ENCODE measurements around the gene SCNM1.
A peak's percentile ranks its signal among the peaks of the same experiment; 100 is the strongest.

The SCNM1 gene

DNA sequence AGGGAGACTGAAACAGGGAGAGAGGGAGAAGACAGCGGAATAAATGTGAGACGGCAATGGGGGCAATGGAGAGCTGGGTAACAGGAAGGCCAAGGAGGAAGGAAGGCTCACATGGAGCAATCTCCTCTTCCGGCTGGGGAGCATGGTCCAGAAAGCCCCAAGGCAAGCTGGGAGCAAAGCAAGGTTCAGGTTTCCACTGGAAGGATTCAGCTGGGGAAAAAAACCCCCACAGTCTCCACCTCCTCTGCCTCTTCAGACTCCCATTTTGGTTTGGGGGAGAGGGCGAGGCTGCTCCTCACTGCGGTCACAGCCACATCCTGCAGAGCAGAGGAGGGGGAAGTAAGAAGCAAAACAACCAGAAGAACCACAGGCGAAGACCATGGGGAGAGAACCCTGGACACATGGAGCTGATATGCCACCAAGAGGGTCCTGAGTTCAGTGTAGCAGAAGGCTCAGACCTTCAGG is 8.8 kb upstream of the SCNM1 start:
- DNase-seq (ENCODE audit: low read depth, low spot score), result no peak
- POLR2A ChIA-PET, result no interaction called here
- no peak overlapping the region for H3K4me3 ChIP-seq (ENCODE audit: low read depth, low read length)
- TF ChIP-seq, protein P1, sequence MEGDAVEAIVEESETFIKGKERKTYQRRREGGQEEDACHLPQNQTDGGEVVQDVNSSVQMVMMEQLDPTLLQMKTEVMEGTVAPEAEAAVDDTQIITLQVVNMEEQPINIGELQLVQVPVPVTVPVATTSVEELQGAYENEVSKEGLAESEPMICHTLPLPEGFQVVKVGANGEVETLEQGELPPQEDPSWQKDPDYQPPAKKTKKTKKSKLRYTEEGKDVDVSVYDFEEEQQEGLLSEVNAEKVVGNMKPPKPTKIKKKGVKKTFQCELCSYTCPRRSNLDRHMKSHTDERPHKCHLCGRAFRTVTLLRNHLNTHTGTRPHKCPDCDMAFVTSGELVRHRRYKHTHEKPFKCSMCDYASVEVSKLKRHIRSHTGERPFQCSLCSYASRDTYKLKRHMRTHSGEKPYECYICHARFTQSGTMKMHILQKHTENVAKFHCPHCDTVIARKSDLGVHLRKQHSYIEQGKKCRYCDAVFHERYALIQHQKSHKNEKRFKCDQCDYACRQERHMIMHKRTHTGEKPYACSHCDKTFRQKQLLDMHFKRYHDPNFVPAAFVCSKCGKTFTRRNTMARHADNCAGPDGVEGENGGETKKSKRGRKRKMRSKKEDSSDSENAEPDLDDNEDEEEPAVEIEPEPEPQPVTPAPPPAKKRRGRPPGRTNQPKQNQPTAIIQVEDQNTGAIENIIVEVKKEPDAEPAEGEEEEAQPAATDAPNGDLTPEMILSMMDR (IDR thresholded peaks at IDR 0.05; ENCODE audit: insufficient read depth, low read length, missing control alignments), result no peak
- CTCF ChIA-PET, result interaction anchor here (0.6 to 19.8 kb wide), 12 partner anchors 8 to 132 kb away, joined by 3 to 412 read pairs (median 6); partner anchors contain the start of genes C1orf56, LYSMD1 and SCNM1

DNA sequence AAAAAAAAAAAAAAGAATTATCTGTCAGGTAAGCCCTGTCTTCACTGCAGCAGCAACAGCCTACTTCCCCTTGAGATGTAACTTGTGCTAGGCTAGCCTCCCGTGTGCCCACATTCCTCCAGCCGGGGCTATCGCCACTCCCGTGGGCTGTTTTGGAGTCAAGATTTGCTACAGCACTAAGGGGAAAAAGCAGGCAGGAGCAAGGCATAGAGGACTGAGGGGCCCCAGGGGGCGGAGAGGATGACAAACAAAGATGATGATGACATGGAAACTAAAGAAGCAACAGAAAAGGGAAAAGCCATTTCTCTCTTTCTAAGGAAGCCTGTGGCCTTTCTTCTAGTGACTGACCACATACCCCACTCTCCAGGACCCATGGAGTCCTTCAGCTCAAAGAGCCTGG is 7.6 kb upstream of the SCNM1 start:
- TF ChIP-seq, protein P1 (IDR thresholded peaks at IDR 0.05; ENCODE audit: insufficient read depth, low read length, missing control alignments), result no peak
- CTCF ChIA-PET, result interaction anchor here (1.3 to 19.8 kb wide), 3 partner anchors 9 to 134 kb away, joined by 4 to 412 read pairs (median 4); no protein-coding TSS in a partner anchor
- H3K4me3 ChIP-seq (ENCODE audit: low read depth, low read length), result no peak overlapping the region
- no peak for DNase-seq (ENCODE audit: low read depth, low spot score)
- POLR2A ChIA-PET, result no interaction called here

DNA sequence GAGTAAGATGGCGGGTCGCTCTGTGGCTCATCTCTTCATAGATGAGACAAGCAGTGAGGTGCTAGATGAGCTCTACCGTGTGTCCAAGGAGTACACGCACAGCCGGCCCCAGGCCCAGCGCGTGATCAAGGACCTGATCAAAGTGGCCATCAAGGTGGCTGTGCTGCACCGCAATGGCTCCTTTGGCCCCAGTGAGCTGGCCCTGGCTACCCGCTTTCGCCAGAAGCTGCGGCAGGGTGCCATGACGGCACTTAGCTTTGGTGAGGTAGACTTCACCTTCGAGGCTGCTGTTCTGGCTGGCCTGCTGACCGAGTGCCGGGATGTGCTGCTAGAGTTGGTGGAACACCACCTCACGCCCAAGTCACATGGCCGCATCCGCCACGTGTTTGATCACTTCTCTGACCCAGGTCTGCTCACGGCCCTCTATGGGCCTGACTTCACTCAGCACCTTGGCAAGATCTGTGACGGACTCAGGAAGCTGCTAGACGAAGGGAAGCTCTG is 7.1 kb upstream of the SCNM1 start:
- TF ChIP-seq, protein P1 (IDR thresholded peaks at IDR 0.05; ENCODE audit: insufficient read depth, low read length, missing control alignments), result no peak
- ChIA-PET POLR2A (no interaction called here), CTCF (interaction anchor here (0.9 to 19.8 kb wide), 4 partner anchors 10 to 134 kb away, joined by 3 to 412 read pairs (median 4); no protein-coding TSS in a partner anchor)
- no peak for DNase-seq (ENCODE audit: low read depth, low spot score)
- no peak overlapping the region for H3K4me3 ChIP-seq (ENCODE audit: low read depth, low read length)

DNA sequence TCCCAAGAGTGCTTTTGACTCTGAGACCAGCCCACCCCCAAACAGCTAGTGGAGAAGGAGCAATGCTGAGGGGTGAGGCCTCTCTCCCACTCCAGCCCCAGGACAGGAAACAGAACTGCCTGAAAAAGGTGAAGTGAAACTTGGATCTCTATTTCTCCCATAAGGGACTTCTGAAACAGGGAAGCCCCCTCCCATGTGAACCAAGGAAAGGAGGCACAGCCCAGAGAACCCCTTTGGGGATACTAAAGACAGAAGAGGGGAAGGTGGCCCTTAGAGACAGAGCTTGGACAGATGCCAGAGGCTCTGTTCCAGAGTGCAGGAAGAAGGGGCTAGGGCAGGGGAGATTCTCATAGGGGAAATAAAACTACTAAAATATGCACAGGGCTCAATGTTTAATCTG is 6.6 kb upstream of the SCNM1 start:
- DNase-seq (ENCODE audit: low read depth, low spot score), result no peak
- H3K4me3 ChIP-seq (ENCODE audit: low read depth, low read length), result no peak overlapping the region
- ChIA-PET CTCF (interaction anchor here (0.9 to 19.8 kb wide), 2 partner anchors 44 to 60 kb away, joined by 3 to 412 read pairs; no protein-coding TSS in a partner anchor), POLR2A (no interaction called here)
- TF ChIP-seq, protein P1 (IDR thresholded peaks at IDR 0.05; ENCODE audit: insufficient read depth, low read length, missing control alignments), result no peak

DNA sequence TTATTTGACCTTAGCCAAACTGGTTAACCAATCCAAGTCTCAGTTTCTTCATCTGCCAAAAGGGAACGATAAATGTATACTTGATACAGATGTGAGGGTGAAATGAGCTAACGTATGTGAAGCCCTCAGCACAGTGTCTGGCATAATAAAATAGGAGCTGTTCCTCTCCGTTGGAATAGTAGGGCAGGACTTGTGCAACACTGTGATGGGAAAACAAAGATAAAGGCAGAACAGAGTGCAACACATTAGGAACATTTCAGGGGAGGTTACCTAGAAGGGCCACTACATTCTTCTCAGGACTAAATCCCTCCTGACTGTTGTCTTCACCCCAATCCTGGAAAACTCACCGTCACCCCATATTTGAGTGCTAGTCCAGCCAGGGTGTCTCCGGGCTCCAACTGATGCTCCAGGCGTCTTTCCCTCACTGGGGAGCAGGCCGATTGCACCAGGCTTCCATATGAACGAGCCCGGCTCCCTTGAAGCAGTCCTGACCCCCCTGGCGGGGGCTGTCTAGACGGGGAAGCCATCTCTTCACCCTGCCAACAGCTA is 1.1 kb upstream of the SCNM1 start:
- DNase-seq (ENCODE audit: low read depth, low spot score), result no peak
- ChIA-PET CTCF (interaction anchor here (0.6 to 19.8 kb wide), 8 partner anchors 9 to 189 kb away, joined by 3 to 412 read pairs (median 4); partner anchors contain the start of genes TMOD4 and TNFAIP8L2), POLR2A (interaction anchor here (0.7 to 1.6 kb wide), 5 partner anchors 11 to 35 kb away, joined by 3 to 8 read pairs (median 3); partner anchors contain the start of genes SEMA6C, TMOD4 and VPS72)
- peak overlapping the region; percentile 87 for H3K4me3 ChIP-seq (ENCODE audit: low read depth, low read length)
- TF ChIP-seq, protein P1 (IDR thresholded peaks at IDR 0.05; ENCODE audit: insufficient read depth, low read length, missing control alignments), result no peak

DNA sequence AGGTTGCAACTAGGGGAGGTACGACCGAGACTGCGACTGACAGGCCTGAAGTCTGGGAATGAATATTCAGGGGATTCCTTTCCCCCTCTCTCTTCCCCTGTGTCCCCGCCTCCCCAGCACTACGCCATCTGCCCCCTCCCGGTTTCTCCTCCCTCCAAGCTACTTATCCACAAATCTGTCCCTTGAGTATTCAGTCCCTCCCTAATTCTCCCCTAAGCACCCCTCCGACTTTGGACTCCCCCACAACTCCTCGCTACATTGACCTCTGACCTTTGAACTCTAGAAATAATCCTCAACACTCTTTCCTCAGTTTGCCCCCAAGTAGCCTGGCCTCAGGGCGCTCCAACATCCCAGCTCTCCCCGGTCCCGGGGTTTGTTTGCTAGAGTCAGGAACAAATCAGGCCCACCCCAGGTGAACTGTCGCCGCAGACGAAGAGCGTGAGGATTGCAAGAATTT is 635 bp upstream of the SCNM1 start:
- TF ChIP-seq, protein P1 (IDR thresholded peaks at IDR 0.05; ENCODE audit: insufficient read depth, low read length, missing control alignments), result no peak
- no peak for DNase-seq (ENCODE audit: low read depth, low spot score)
- CTCF ChIA-PET, result interaction anchor here (0.8 to 19.8 kb wide), 7 partner anchors 10 to 141 kb away, joined by 3 to 412 read pairs (median 5); partner anchors contain the start of genes TMOD4 and TNFAIP8L2
- H3K4me3 ChIP-seq (ENCODE audit: low read depth, low read length), result peak overlapping the region; percentile 87
- POLR2A ChIA-PET, result interaction anchor here (0.7 to 1.6 kb wide), 6 partner anchors 11 to 66 kb away, joined by 3 to 8 read pairs (median 3); partner anchors contain the start of genes SEMA6C, TMOD4 and VPS72
